ENCODE data around the gene MED12L.

The MED12L gene

DNA sequence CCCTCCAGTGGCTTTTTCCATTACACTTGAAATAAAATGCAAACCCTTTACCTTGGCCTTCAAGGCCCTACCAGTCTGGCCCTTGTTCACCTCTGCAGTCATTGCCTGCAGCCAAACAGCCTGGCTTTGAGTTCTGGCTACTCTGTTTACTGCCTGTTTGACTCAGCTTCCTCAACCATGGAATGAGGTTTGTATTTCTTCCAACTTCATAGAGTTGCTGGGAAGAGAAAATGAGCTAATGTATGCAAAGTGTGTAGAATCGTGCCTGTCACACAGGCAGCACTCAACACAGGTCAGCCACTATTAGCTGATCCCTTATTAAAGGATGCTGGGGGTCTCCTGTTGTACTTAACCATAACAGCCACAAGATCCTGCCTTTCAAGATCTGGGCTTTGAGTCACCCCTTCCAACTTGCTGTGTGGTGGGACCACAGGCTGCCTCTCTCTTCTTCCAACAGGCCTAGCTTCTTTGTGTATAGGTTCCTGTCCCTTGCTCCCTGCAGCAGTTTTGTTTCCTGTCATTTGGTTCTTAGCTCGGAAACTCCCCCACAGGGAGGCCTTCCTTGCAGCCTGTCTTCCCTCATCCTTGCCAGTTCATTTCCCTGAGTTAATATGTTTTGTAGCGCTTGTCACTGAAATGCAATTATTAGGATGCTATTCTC is 6.4 kb downstream of the MED12L start:
- no peak for DNase-seq (ENCODE audit: low spot score)

DNA sequence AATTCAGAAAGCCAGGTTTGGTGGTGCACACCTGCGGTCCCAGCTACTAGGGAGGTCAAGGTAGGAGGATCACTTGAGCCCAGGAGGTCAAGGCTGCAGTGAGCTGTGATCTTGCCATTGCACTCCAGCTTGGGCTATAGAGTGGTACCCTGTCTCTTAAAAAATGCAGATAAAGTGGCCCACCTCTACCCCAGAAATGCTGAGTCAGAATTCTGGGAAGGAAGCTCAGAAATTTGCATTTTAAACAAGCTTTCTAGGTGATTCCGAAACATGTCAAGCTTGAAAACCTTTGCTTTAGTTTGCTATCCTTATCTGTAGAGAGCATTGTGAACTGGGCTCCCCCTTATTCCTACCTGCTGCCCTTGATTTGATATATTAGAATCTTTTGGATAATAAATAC is 7.7 kb downstream of the MED12L start:
- DNase-seq (ENCODE audit: low spot score): no peak

DNA sequence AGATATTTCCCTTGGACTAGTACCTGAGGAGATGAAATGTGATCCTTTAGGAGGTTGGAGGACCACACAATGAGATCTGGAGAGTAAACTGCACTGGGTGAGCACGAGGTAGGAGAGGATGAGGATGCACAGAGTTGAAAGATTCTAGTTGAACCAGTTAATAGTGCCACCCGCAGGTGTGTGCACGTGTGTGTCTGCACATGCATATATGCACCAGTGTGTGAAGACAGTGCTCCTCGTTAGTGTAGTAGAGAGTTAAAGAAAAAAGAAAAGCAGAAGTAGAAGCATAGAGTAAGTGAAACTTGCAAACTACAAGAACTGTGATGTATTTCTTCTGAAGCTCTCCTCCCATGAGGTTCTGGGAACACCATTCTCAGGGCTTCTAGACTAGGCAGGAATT is 8.4 kb downstream of the MED12L start:
- no peak for DNase-seq (ENCODE audit: low spot score)

DNA sequence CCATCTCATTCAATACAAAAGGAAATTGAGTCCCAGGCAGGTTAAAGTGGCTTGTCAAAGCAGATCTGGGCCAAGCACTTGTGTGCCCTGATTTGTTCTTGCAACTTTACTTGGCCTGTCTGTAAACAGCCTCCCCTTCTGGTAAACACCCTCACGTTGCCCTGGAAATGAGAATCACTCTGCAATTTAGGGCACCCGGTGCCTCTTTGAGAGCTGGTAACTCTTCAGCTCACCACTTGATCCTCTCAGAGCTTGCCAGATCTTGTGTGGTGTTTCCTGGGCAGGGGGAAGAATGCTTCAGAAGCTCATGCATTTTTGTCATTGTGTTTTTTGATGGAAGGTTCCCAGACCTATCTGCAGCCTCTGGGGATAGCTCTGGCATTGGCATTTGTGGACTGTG is 11.3 kb downstream of the MED12L start:
- peak; percentile 27 for DNase-seq (ENCODE audit: low spot score)

GRCh38 chr3:151100076-151100475 is 14.6 kb downstream of the MED12L start:
- DNase-seq (ENCODE audit: low spot score): no peak

DNA sequence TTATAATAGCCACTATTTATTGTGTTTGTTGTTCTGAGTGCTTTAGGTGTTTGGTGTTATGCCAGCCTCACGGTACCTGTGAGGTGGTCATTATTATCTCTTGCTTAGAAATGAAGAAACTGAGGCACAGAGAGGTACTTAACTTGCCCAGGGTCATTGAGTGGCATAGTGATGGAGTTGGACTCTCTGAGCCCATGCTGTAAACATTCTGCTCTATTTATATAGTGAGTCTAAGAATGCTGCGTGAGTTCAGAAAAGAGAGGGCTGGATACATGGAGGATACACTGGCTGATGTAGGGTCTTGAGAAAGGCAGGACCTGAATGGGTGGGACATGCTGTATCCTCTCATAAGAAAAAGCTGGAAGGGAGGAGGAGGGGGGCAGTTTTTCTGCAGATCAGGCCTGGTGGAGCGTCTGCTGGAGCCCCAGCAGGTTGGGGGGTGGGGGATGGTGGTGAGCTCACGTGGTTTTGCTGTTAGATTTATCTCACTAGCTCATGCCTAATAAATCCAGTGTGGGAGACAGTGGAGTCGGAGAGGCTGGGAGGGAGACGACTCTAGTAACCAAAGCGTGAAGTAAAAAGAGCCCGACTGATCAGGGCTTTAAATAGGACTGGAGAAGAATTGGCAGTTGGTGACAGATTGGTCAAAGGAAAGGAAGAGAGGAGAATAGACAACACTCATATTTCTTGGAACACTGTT is 16.0 kb downstream of the MED12L start:
- DNase-seq (ENCODE audit: low spot score): no peak

GRCh38 chr3:151106311-151106710 is 20.8 kb downstream of the MED12L start:
- DNase-seq (ENCODE audit: low spot score): no peak

- DNase-seq (ENCODE audit: low spot score): no peak
These were observed 21.7 kb downstream of the MED12L start for GRCh38 chr3:151107177-151107576.

DNA sequence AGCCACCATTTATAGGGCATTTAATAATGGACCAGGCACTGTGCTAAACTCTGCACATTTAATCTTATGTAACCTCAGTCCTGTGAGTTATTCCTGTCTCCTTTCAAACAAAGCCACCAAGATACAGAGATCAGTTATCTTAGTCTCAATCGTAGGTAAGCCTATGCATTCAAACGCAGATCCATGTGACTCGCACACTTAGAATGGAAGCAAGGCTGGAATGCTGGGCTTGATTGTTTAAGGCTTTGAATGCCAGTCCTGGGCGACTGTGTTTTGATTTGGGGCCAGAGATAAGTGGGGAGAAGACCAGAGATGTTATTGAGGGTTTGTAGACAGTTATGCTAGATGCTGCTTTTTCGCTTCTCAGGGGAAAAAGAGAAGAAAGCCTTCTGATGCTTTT is 22.2 kb downstream of the MED12L start:
- DNase-seq (ENCODE audit: low spot score): no peak

DNA sequence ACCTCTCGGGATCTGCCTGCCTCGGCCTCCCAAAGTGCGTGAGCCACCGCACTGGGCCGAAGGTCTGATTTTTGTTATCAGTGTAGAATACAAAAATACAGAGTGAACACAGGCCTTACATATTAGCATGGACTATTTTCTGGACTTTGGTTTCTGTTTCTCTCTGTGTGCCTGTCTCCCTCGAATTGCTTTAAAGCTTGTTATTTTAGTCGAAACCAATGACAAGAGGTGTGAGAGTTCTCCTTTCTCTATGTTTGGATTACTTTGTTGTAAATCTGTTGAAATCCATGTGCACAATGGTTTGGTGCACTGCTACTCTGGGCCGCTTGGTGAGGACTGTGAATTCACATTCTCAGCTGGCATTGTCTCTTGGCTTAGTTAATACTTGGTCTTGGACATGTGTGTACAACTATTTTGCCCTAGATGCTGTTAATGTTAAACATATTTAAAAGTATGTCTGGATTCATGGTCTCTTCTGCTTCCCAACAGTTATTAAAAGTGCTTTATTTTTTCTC is 23.9 kb downstream of the MED12L start:
- DNase-seq (ENCODE audit: low spot score): no peak

- DNase-seq (ENCODE audit: low spot score): no peak
These were observed 27.3 kb downstream of the MED12L start for GRCh38 chr3:151112731-151113130.

DNA sequence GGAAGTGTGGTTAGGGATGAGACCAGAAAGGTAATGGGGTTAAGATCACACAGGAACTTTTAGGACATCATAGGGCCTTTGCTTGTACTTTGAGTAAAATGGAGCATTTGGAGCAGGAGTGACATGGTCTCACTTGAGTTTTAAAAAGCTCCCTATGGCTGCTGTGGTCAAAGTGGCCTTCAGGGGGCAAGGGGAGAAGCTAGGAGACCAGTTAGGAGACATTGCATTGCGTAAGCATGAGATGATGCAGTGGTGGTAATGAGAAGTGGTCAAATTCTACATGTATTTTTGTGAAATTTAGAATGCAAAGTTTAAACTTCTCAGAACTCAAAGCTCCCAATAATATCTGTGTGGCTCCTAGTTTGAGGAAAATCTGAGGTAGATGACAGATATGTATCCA is 27.9 kb downstream of the MED12L start:
- DNase-seq (ENCODE audit: low spot score): no peak

- no peak for DNase-seq (ENCODE audit: low spot score)
These were observed 31.6 kb downstream of the MED12L start for GRCh38 chr3:151117047-151117446.

GRCh38 chr3:151119188-151119587 is 33.7 kb downstream of the MED12L start:
- DNase-seq (ENCODE audit: low spot score): no peak

DNA sequence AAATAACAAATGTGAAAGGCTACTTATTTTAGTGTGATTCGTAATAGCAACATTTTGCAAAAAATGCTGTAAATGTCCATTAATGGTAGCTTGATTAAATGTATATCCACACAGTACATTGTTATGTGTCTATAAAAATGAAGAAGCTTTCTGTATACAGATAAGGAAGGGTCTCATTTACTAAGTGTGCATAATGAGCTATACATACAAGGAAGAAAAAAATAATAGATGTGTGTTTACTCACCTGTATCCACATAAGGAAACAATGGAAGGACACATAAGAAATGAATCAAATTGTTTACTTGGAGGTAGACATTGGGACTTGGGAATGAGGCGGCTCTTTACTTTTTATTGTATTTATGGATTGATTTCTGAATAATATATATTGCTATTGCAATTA is 34.9 kb downstream of the MED12L start:
- no peak for DNase-seq (ENCODE audit: low spot score)

DNA sequence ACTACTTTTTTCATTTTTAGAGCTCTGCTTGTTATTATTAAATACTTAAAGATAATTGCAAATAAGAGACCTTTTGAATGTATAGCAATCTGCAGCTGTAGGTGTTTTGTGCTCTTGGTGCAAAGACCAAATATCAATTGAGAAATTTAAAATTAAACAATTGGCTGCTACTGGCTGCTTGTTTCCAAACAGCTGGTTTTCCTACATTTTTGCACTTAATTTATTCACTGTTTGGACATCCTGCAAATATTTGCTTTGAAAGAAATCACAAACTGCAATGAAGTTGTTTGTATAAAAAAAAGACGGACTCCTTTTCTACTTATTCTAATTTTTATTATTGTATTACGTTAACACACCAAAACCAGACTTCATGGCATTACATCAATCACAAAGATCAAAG is 35.6 kb downstream of the MED12L start:
- DNase-seq (ENCODE audit: low spot score): no peak

- no peak for DNase-seq (ENCODE audit: low spot score)
These were observed 38.4 kb downstream of the MED12L start for GRCh38 chr3:151123827-151124226.

DNA sequence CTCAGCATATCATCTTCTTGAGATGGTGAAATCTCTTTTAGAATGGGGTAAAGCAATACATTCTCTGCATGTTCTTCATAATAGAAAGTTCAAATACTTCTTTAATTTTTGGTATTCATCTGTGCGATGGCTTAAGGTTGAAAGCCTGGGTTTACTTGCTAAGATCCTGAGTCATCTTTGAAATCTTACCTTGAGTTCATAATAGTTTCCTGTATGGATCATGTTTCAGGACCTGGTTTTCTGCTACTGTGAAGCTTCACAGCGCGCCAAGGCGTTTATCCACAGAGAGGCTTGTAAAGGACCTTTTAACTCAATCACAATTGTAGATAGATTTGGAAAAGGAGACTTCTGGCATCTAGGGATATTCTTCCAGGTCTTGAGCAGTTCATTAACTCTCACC is 39.0 kb downstream of the MED12L start:
- DNase-seq (ENCODE audit: low spot score): no peak

GRCh38 chr3:151130428-151130827 is 45.0 kb downstream of the MED12L start:
- DNase-seq (ENCODE audit: low spot score): no peak

DNA sequence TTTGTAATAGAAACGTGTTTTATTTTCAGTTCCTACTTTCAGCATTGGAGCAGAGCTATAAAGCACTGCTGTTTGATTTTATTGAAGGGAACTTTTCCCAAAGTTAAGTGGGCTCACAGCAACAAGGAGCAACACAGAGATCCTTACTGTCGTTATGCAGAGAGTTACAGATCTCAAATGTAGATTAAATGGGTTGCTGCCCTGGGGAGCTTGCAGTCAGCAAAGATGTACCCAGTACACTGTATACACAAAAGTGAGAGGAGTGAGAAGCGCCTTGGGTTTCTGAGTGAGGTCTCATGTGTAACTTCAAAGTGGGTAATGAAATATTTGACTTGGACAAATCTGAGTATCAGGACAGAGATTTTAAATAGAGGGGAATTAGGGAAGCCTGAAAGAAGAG is 47.7 kb downstream of the MED12L start:
- no peak for DNase-seq (ENCODE audit: low spot score)

- DNase-seq (ENCODE audit: low spot score): no peak
These were observed 48.5 kb downstream of the MED12L start for GRCh38 chr3:151133917-151134450.

DNA sequence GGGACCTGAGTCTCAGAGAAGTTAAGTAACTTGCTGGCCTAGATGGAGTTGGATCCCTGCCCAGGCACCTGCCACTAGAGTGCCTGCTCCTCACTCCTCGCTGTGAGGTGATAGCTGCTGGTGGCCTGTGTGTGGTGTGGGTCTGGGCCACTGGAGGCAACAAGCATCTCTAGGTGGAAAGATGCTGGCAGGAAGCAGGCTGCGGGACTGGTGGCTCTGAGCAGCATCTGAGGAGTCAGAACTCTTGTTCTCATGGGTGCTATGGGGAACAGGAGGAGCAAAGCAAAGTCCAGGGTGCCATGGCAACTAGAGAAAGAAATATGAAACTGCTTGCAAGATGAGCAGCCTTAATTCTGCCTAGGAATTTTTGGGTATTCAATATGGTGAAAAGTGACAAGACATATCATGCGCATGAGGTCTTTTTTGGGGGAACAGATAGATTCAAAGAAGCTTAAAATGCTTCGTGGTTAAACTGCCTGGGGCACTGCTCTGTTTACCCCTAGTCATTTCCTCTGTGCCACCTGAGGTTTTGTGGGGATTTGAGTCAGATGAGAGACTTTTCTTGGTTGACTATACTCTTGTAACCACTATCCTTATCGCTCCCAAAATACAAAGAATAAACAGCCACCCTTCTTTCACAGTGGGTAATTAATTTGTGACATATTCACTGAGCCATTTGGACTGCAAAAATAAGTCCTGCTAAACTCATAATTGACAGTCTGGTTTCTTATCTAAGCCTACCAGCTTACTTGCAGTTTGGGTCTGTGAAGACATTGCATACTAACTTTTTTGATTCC is 50.3 kb downstream of the MED12L start:
- DNase-seq (ENCODE audit: low spot score): no peak

DNA sequence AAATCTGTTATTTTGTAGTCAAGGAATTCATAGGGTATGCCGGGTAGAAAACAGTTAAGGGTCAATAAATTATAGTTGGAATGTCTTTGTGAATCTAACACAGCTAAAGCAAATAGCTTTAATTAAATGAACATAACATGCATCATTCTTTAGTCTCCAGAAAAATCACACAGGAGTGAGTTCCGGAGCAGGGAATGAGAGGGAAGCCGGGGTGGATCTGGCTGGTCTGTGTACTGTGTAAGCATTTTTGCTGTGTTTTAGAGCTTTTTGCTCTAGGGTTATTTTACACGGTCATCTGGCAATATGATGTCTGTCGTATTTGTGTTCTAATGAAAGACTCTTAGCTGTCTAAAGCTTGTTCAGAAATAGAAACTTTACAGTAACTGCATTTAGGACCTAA is 57.5 kb downstream of the MED12L start:
- no peak for DNase-seq (ENCODE audit: low spot score)

All from pons (tissue), 1 donor.